Measurements from ENCODE around the gene RPS14.

Gene RPS14

DNA sequence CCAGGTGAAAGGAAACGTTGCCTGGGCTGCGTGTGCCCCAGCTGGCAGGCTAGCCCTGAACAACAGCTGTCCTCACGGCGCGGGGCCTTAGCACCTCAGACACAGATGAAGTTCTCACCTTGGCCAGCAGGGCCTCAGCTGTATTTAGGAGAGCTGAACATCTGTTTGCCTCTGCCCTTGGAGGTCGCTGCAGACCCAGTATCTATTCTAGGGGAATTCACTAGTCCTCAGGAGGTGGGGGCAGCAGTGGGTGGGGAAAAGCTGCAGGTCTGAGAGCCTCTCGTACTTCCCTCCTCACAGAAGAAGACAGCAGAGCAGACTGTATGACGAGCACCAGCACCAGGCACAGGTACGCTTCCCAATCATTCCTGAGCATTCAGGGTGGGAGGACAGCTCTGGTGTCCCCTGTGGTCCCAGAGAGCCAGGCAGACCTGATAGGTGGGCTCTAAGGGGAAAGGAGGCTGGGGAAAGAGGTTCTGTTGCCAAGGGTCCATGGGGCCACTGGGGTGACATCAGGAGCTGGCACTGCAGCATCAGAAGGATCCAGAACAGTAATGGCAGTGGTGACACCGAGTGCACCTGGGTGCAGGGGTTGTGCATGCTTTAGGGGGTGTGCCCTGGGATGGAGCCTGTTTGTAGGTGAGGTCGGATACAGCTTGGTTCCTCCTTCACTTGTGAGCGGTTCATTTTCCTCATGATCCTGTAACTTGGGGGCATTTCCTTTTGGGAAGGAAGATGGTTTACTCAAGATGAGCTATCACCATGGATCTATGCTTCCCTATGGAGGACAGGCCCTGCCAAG, 50.6 kb downstream of the RPS14 start:
- DNase-seq, result no peak

DNA sequence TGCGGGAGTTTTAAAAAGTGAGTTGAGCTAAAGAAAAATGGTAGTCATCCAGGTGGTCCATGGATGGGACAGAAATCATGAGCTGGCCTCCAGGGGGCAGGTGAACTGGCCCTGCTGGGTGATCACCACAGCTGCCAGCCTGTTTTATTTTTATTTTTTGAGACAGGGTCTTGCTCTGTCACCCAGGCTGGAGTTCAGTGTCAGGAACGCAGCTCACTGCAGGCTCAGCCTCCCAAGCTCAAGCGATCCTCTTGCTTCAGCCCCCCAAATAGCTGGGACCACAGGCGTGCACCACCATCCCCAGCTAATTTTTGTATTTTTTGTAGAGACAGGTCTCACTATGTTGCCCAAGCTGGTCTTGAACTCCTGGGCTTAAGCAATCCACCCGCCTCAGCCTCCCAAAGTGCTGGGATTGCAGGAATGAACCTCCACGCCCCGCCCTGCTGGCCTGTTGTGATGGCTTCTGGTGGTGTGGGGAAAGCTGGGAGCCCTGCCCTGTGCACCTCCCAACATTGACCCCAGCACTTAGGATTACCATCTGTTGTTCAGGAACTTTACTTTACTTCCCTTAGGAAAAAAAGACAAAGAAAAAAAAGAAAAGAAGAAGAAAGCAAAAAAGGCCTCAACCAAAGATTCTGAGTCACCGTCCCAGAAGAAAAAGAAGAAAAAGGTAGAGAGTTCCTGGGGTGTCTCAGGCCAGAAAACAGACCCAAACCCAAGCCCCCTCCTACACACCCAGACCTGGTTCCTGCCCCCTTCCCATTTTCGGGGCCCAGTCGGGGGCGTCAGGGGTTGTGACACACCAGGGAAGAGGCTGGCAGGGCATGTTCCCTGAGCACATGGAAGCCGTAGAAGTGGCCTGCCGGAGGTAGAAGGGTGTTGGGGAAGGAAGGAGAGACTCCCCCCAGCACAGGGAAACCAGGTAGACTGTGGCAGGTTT, 51.5 kb downstream of the RPS14 start:
- DNase-seq, result no peak

DNA sequence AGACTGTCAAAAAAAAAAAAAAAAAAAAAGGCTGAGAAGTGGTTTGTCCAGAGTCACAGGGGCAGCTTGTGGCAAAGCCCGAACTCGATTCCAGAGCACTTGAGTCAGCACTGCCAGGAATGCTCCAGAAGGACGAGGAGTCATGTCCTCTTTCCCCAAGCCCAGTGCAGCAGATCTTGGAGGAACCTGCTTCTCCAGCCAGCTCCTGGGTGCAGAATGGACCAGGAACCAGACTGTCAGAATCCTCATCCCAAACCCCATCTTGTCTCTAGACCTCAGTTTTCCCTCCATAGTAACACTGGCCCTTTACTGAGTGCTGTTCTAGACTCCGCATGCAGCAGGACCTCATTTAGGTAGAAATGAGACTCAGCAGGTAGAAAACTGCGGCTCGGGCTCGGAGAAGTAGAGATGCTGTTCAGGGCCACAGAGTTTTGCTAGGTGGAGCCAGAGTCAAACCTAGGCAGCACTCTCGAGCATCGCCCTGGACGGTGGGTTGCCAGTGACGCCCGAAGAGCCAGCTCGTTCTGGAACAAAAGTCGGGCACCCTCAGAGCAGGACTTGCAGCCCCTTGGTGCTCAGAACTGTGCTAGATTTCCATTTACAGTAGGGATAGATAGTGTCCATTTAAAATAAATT, 52.3 kb downstream of the RPS14 start:
- DNase-seq, result no peak

DNA sequence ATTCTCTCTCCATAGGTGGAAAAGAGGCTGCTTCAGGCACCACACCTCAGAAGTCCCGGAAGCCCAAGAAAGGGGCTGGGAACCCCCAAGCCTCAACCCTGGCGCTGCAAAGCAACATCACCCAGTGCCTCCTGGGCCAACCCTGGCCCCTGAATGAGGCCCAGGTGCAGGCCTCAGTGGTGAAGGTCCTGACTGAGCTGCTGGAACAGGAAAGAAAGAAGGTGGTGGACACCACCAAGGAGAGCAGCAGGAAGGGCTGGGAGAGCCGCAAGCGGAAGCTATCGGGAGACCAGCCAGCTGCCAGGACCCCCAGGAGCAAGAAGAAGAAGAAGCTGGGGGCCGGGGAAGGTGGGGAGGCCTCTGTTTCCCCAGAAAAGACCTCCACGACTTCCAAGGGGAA, 53.3 kb downstream of the RPS14 start:
- DNase-seq, result no peak

DNA sequence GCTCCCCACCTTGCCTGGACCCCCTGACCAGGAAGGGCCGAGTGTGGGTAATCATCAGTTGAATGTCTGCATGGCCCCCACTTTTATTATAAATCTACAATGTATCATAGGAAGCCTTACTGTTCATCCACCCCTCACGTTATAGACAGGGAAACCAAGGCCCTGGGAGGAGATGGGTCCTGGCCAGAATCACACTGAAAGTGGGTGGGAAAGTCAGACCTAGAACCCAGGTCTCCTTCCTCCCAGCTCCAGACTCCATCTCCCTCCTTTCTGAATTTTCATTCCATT, 53.9 kb downstream of the RPS14 start:
- DNase-seq, result no peak

DNA sequence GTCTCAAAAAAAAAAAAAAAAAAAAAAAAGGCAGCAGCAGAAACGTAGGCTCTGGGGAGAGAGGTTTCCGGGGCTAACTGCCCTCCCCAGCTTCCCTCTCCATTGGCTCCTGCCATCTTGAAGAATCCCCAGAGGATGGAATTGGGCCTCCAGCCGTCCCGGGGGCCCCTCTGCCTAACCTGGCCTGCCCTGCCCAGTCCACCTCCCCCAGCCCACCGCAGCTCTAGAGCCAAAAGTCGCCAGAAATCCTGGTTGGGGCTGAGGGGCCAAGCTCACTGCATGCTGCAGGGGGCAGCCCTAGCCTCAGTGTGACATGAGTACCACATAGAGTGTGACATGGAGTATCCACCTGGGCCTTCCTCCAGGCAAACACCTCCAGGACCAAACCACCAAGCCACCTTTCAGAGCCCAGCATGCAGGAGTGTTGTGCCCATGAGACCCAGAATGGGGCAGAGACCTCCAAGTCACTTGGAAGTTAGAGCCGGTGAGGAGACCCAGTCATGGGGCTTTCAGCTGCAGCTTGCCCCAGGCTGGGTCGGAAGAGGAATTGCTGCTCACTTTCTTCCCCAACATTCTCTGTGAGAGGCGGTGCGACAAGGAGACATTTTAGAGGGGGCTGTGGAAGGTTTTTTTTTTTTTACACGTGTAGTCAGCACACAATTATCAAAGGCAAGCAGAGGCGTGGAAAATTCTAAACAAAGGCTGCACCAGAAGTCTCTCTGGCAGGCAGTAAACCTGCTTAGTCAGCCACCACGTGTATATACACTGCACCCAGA, 54.4 kb downstream of the RPS14 start:
- no peak for DNase-seq

DNA sequence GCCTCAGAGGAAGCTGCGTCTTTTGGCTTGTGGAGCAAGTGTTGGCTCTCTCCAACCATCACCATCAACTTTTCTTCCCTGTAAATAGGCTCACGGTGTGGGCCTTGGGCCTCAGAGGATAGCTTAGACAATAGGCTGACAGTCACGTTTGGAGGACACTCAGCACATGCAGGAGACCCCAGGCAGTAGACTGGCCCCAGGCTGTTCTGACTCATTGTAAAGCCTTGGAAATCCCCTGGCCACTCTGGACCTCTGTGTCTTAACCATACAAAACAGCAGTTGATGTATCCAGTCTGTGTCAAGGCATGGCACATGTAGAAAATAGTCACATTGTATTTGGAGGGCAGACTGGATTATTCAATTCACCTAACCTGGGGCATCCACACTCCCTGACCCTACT, 55.4 kb downstream of the RPS14 start:
- no peak for DNase-seq

DNA sequence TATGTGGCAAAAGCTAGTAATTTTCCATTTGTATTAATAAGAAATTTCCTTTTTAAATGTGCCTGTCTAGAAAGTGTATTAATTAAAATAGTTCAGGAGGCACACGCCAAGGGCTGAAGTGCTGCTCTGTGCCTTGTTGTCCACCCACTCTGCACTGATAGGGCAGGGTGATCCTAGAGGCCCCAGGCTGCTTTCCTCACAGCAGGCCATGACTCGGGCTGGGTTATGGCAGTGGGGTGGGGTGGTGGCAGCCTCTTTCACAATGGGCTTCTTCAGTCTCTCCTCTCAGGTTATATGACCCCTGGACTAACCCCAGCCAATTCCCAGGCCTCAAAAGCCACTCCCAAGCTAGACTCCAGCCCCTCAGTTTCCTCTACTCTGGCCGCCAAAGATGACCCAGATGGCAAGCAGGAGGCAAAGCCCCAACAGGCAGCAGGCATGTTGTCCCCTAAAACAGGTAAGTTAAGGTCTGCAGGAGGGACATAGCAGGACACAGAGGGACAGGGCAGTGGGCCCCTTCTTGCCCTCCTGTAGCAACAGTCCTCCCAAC, 56.4 kb downstream of the RPS14 start:
- no peak for DNase-seq

DNA sequence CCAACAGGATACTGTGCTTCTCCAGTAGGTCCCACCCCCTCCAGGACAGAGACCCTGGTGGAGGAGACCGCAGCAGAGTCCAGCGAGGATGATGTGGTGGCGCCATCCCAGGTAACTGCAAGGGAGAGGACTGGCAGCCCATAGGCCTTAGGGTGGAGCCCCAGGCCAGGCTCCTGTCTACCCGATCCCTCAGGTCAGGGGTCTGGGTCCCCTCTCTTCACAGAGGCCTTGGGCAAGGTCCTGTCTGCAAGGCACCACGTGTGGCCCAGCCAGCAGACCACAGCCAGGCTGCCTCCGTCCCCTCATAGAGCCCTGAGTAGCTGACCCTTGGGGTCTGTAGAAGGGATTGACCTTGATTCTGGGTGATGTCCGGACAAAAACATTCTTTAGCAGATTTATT, 56.9 kb downstream of the RPS14 start:
- no peak for DNase-seq

All from NCI-H446 treated with DMSO at 0.1 percent for 48 hours (cell line).